Measurements from ENCODE around the gene IL22.

DNA sequence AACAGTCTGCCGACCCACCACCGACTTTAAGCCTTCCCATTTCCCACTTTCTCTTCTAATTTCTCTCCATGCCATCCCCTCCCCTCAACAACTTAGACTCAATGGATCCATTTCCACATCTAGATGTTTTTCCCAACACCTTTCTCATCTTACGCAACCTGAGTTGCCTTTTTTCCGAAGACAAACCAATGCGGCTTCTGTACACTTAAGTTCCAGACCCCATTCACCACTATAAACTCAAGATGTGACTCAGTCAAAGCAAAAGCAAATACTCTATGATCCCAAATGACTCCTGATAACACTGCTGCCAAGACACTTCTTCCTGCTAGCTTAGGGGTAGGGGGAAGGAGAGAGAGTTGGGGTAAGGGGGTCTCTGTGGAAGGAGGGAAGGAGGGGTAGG, 1.3 kb downstream of the IL22 start:
- TF ChIP-seq, protein P1, sequence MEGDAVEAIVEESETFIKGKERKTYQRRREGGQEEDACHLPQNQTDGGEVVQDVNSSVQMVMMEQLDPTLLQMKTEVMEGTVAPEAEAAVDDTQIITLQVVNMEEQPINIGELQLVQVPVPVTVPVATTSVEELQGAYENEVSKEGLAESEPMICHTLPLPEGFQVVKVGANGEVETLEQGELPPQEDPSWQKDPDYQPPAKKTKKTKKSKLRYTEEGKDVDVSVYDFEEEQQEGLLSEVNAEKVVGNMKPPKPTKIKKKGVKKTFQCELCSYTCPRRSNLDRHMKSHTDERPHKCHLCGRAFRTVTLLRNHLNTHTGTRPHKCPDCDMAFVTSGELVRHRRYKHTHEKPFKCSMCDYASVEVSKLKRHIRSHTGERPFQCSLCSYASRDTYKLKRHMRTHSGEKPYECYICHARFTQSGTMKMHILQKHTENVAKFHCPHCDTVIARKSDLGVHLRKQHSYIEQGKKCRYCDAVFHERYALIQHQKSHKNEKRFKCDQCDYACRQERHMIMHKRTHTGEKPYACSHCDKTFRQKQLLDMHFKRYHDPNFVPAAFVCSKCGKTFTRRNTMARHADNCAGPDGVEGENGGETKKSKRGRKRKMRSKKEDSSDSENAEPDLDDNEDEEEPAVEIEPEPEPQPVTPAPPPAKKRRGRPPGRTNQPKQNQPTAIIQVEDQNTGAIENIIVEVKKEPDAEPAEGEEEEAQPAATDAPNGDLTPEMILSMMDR (IDR thresholded peaks at IDR 0.05): no peak
- no peak for TF ChIP-seq POLR2A (IDR thresholded peaks at IDR 0.05)

All from transverse colon (tissue), 3 donors.